HL-60 (cell line): ENCODE measurements around the gene AVEN.

Experiments used
- DNase-seq, 2 experiments: peaks; one replicate each; pipeline ENCODE4 v3.0.0-alpha.2; 2010 to 2020; ENCODE audit warnings: low read depth in 1 of 2, low spot score in 1 of 2
- H3K27ac ChIP-seq: fragments of 250-450 bp; sonication (Bioruptor Pico); replicated peaks from 2 replicates; pipeline ENCODE4 v1.5.1; 2020; ENCODE audit warnings: mild to moderate bottlenecking, moderate library complexity
- H3K27me3 ChIP-seq: fragments of 250-450 bp; sonication (Bioruptor Pico); 2 replicates; pipeline ENCODE4 v1.5.1; 2021; ENCODE audit warnings: mild to moderate bottlenecking, moderate library complexity; ENCODE audit not compliant: insufficient read depth, poor library complexity, severe bottlenecking
- H3K4me3 ChIP-seq: replicated peaks from 2 replicates; pipeline ENCODE4 v1.5.1; 2011; ENCODE audit warnings: mild to moderate bottlenecking, control low read depth, low read length; ENCODE audit not compliant: insufficient read depth
- CTCF ChIP-seq: IDR thresholded peaks from one replicate; pipeline ENCODE4 v1.5.1; 2011; ENCODE audit warnings: low read length, control low read depth, inconsistent platforms; ENCODE audit not compliant: insufficient read depth
- GABPA ChIP-seq: IDR thresholded peaks from 2 replicates; pipeline ENCODE4 v1.6.1; 2012; ENCODE audit warnings: low read depth
- POLR2AphosphoS5 ChIP-seq: IDR thresholded peaks from 2 replicates; pipeline ENCODE4 v1.6.1; 2012; ENCODE audit warnings: low read depth
- REST ChIP-seq: IDR thresholded peaks from 2 replicates; pipeline ENCODE4 v1.6.1; 2012; ENCODE audit warnings: low read depth; ENCODE audit not compliant: insufficient replicate concordance
- SPI1 ChIP-seq: IDR thresholded peaks from 2 replicates; pipeline ENCODE4 v1.6.1; 2012; ENCODE audit warnings: low read depth, mild to moderate bottlenecking, borderline replicate concordance

The AVEN gene

GRCh38 chr15:33864360-33865075, 174.5 kb downstream of the AVEN start:
- no peak for TF ChIP-seq REST
- no peak for TF ChIP-seq SPI1
- TF ChIP-seq POLR2AphosphoS5: no peak
- no peak for TF ChIP-seq CTCF
- TF ChIP-seq GABPA: no peak
- DNase-seq: no peak
- H3K4me3 ChIP-seq: no peak overlapping the region
- no peaks in the 10 kb centered on the region for H3K27me3 ChIP-seq
- H3K27ac ChIP-seq: no peak overlapping the region

- Histone ChIP-seq H3K27me3 (no peaks in the 10 kb centered on the region), H3K4me3 (no peak overlapping the region), H3K27ac (no peak overlapping the region)
- DNase-seq: no peak
- TF ChIP-seq POLR2AphosphoS5: no peak
- no peak for TF ChIP-seq CTCF
- TF ChIP-seq SPI1: no peak
- no peak for TF ChIP-seq REST
- no peak for TF ChIP-seq GABPA
Measured at GRCh38 chr15:33860754-33861153, 178.2 kb downstream of the AVEN start.

GRCh38 chr15:33859992-33860545, 178.9 kb downstream of the AVEN start:
- TF ChIP-seq POLR2AphosphoS5 (no peak), SPI1 (no peak), GABPA (no peak), CTCF (no peak), REST (no peak)
- H3K27ac ChIP-seq: no peak overlapping the region
- no peak overlapping the region for H3K4me3 ChIP-seq
- DNase-seq: no peak
- no peaks in the 10 kb centered on the region for H3K27me3 ChIP-seq
